OCI-LY3 (cell line): ENCODE data around the gene MED13L.

Experiments
- CTCF ChIP-seq: fragments of 200-600, 300-600 bp; sonication (generic); IDR thresholded peaks from 2 replicates; pipeline ENCODE4 v1.5.1; 2014; ENCODE audit warnings: antibody characterized with exemption, low read length, low read depth
- EZH2phosphoT487 ChIP-seq: fragments of 200-600 bp; shearing (Covaris generic); IDR thresholded peaks from 2 replicates; pipeline ENCODE4 v1.6.1; 2018; ENCODE audit warnings: antibody characterized with exemption, mixed run types, low read depth

DNA sequence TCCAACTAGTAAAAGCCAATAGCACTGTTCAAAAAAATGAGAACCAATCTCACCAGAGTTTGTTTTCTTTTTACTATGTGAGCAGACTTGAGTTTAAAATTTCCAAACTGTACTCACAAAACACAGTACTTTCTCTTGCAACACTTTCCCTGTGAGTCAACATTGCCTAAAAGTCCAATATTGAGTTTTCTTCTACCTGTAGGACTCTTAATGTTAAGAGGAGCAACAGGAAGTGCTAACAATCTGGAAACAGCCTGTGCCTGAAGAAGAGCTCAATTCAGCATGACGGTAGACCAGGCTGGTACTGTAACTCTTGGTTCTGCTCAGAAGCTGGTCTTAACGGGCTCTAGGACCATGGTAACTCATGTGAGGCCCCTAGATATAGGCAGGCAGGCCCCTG, 144.3 kb downstream of the MED13L start:
- TF ChIP-seq CTCF = no peak
- TF ChIP-seq EZH2phosphoT487 = no peak
